Inferior parietal cortex (tissue), 1 donor: ENCODE measurements around the gene IFNA17.
"Not testable (repeated sequence)": the region's sequence is repeated elsewhere in the genome, so short reads cannot be mapped to it uniquely, and the experiment has no call there.

Source experiments
- DNase-seq: peaks from one replicate; pipeline ENCODE4 v3.0.0-alpha.2; 2016; ENCODE audit errors: extremely low spot score

Gene IFNA17

DNA sequence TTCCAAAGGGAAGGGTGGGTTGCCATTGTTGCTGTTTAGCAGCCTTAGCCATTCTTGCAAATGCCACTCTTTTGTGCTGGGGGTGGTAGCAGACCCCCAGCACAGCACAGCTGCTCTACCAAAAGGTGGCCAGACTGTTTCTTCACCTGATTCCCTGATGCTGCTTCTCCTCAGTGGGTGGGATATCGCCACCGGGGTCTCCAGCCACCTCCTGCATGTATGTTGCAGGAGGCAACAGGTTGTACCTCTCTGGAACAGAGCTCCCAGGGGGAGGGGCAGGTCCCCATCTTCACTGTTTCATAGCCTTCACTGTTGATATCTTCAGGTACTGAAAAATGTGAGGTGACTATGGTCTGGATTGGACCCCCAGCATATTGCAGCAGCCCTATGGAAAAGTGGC, 17.2 kb downstream of the IFNA17 start:
- not testable (repeated sequence) for DNase-seq

DNA sequence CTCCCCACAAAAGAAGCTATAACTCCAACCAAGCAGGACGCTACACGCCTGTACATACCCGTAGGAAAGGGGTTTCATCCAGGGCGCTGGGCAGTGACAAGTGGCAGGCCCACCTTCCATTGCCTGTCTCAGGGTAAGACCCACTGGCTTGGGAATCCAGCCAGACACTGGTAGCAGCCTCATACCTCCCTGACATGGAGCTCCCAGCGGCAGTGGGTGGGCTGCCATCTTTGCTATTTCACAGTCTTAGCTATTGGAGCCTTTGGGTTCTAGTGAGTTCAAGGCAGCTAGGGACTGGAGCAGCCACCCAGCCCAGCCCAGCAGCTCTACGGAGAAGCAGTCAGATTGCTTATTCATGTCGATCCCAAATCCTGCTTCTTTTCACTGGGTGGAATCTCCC, 17.7 kb downstream of the IFNA17 start:
- no peak for DNase-seq

DNA sequence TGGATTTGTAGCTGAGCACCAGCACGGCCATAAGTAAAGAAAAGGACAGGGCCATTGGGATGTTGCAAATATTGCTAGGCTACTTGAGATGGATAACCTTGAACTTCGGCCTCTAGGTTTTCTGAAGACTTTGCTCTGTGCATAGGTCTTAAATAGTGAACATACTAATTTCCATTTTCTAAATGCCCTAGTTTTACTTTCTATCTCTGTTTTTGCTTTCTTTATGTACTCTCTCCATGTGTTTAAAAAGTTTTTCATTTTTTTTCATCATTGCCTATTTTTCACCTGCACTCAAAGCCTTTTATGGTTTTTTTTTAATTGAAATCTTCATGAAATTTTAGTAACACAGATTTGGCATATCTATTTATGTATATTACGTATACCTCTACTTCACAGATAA, 21.0 kb downstream of the IFNA17 start, which contains the start of gene IFNA10:
TSS of gene IFNA10 (minus strand) at position 101 of the 400 bp plus-strand sequence. CDS start at position 55, 46 bp downstream.
- DNase-seq, result not testable (repeated sequence)

DNA sequence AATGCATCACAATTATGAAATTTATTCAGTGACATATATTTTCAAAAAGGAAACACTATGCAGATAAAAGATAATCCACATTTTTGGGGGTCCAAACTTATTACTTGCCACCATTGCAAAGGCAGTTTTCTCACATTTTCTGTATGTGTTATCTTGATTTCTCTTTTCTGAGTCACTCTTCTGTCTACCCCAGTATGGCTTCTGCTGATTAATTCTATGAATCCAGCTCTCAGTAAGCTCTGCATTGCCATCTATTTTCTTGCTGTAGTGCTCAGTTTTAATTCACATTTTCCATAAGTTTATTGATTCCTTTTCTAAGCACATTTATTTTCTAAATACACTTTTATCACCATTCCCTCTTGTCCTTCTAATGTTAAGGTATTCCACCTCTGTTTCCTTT, 22.8 kb downstream of the IFNA17 start:
- no peak for DNase-seq

DNA sequence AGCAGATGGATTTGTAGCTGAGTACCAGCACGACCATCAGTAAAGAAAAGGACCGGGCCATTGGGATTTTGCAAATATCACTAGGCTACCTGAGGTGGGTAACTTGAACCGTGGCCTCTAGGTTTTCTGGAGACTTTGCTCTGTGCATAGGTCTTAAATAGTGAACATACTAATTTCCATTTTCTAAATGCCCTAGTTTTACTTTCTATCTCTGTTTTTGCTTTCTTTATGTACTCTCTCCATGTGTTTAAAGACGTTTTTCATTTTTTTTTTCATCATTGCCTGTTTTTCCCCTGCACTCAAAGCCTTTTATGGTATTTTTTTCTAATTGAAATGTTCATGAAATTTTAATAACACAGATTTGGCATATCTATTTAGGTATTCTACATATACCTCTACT, 25.9 kb downstream of the IFNA17 start, which contains the start of gene IFNA7:
TSS of gene IFNA7 (minus strand) at position 101 of the 400 bp plus-strand sequence. CDS start at position 61, 40 bp downstream.
- DNase-seq, result not testable (repeated sequence)

DNA sequence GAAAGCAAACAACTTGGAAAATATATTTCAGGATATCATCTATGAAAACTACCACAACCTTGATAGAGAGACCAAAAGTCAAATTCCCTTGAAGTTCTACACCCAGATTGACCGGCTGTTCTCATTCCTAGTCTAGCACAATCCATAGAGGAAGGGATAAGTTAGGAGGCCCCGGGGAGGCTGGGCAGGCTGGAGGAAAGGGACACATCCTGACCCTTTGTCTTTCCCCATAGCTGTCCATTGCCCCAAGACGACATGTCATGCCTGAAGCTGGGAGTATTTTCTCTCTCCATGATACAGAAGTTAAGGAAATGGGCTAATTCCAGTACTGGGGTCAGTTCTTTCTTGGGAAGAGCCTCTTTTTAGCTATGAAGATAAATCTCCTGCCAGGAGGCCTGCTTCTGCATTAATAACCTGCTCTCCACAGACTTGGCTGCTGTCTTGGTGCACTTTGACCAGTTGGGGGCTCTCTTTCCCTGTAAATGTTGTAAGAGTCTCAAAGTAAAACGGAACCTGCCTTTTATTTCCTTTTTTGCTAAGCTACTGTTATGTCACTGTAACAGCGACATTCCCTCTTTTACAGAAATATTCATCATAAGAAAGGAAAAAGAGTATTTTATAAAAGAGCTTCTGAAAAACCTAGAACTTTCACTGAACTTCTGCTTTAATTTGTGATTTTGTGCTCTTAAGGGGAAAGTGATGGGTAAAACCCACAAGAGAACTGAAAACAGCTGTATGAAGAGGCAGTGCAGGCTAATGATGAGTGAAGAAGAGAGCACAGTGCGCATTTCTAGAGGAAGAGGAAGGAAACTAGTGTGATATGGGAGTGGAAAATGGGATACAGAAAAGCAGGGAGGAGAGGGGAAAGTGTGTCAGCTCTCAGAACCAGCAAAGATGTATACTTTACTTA, 32.9 kb downstream of the IFNA17 start:
- DNase-seq, result peak; percentile 38

DNA sequence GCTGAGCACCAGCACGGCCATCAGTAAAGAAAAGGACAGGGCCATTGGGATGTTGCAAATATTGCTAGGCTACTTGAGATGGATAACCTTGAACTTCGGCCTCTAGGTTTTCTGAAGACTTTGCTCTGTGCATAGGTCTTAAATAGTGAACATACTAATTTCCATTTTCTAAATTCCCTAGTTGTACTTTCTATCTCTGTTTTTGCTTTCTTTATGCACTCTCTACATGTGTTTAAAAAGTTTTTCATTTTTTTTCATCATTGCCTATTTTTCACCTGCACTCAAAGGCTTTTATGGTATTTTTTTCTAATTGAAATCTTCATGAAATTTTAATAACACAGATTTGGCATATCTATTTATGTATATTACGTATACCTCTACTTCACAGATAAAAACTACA, 40.5 kb downstream of the IFNA17 start, which contains the start of gene IFNA4:
TSS of gene IFNA4 (minus strand) at position 101 of the 400 bp plus-strand sequence. CDS start at position 45, 56 bp downstream.
- DNase-seq, result not testable (repeated sequence)

DNA sequence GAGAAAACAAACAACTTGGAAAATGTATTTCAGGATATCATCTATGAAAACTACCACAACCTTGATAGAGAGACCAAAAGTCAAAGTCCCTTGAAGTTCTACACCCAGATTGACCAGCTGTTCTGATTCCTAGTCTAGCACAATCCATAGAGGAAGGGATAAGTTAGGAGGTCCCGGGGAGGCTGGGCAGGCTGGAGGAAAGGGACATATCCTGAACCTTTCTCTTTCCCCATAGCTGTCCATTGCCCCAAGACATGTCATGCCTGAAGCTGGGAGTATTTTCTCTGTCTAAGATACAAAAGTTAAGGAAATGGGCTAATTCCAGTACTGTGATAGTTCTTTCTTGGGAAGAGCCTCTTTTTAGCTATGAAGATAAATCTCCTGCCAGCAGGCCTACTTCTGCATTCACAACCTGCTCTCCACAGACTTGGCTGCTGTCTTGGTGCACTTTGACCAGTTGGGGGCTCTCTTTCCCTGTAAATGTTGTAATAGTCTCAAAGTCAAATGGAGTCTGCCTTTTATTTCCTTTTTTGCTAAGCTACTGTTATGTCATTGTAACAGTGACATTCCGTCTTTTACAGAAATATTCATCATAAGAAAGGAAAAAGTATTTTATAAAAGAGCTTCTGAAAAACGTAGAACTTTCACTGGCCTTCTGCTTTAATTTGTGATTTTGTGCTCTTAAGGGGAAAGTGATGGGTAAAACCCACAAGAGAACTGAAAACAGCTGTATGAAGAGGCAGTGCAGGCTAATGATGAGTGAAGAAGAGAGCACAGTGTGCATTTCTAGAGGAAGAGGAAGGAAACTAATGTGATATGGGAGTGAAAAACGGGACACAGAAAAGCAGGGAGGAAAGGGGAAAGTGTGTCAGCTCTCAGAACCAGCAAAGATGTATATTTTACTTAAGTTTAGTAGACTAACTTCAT, 44.9 kb downstream of the IFNA17 start:
- peak; percentile 9 for DNase-seq
